Stimulated activated CD8-positive, alpha-beta memory T cell treated with anti-CD3 and anti-CD28 coated beads, Interleukin-15, amount 100 ng/mL, for 24 hours (primary cell): ENCODE results near the gene NGEF.

Experiments used
- DNase-seq: peaks from one replicate; pipeline ENCODE4 v3.0.0-alpha.2; 2020; ENCODE audit warnings: low read depth

The NGEF gene

DNA sequence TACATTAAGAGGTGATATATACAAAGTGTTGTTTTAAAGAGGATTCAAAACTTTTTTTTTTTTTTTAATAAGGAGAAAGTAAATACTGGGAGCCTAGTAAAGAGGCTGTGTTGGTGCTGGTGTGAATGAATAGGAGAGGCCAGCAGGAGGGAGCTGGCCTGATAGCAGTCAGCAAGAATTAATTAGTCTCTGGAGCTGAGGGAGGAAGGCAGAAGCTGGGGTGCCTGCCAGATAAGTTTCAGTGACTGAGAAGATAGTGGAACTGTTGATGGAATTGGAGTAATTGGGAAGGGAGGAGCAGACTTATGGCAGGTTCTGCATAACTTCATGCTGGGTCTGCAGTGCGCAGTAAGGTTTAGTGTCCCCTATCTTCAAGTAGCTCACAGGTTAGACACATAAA is 179.2 kb downstream of the NGEF start:
- no peak for DNase-seq

DNA sequence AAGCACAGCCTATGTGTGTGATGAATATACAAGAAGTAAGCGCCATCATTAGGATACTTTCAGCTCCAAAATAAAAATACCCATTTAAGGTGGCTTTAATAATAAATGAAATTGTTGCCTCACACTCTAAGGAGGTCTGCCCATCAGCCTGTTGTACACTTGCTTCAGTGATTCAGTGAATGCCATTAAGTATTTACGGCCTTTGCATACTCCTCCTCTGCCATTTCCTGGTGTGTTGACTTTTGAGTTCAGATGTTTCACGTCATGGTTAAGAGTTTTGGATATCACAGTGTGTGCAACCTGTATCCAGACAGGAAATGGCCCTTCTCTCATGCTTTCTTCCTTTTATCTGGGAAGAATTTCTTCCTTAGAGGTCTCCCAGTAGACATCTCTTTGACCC is 181.6 kb downstream of the NGEF start:
- DNase-seq, result no peak

- DNase-seq, result no peak
Observed at GRCh38 chr2:232829988-232830387, 183.1 kb downstream of the NGEF start.
